SK-N-SH (cell line): ENCODE results near the gene OS9.

Experiments used
- EZH2phosphoT487 ChIP-seq: fragments of 200-600 bp; sonication (generic); IDR thresholded peaks from 2 replicates; pipeline ENCODE4 v1.6.1; 2017; ENCODE audit warnings: low read depth, mixed run types, mild to moderate bottlenecking, antibody characterized with exemption, moderate library complexity, borderline replicate concordance
- FOXM1 ChIP-seq: IDR thresholded peaks from 2 replicates; pipeline ENCODE4 v1.4.0; 2012; ENCODE audit warnings: low read depth, mild to moderate bottlenecking
- RAD21 ChIP-seq: IDR thresholded peaks from 2 replicates; pipeline ENCODE4 v1.6.1; 2012; ENCODE audit warnings: mild to moderate bottlenecking, low read length
- YY1 ChIP-seq: IDR thresholded peaks from 2 replicates; pipeline ENCODE4 v1.4.0; 2012; ENCODE audit warnings: low read depth, mild to moderate bottlenecking
- TF ChIP-seq, protein P1 (sequence below): IDR thresholded peaks from 2 replicates; pipeline ENCODE4 v1.4.0; 2012; ENCODE audit warnings: low read depth
- TF ChIP-seq, protein P2 (sequence below): fragments of 150-350 bp; IDR thresholded peaks from 2 replicates; pipeline ENCODE4 v1.6.1; 2017; ENCODE audit warnings: antibody characterized with exemption, low read length, low read depth, borderline replicate concordance
- TF ChIP-seq, protein P3 (sequence below): fragments of 200-600 bp; sonication (generic); IDR thresholded peaks from 2 replicates; pipeline ENCODE4 v1.6.1; 2017; ENCODE audit warnings: antibody characterized with exemption, mild to moderate bottlenecking, moderate library complexity

DNA sequence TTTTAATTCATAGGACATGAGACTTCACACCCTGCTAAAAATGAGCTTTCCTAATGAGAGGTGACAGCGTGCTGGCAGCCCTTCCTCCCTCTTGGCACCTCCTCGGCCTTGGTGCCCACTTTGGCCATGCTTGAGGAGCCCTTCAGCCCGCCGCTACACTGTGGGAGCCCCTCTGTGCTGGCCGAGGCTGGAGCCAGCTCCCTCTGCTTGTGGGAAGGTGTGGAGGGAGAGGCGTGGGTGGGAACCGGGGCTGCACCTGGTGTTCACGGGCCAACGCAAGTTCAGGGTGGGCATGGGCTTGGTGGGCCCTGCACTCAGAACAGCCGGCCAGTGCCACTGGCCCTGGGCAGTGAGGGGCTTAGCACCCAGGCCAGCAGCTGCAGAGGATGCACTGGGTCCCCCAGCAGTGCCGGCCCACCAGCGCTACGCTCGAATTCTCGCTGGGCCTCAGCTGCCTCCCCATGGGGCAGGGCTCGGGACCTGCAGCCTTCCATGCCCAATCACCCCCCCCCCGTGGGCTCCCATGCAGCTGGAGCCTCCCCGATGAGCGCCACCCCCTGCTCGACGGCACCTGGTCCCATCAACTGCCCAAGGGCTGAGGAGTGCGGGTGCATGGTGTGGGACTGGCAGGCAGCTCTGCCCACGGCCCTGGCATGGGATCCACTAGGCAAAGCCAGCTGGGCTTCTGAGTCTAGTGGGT lies 38.2 kb upstream of the OS9 start:
- TF ChIP-seq EZH2phosphoT487 (no peak), FOXM1 (no peak), RAD21 (no peak), YY1 (no peak)
- TF ChIP-seq, protein P1, sequence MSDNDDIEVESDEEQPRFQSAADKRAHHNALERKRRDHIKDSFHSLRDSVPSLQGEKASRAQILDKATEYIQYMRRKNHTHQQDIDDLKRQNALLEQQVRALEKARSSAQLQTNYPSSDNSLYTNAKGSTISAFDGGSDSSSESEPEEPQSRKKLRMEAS: no peak
- TF ChIP-seq, protein P2, sequence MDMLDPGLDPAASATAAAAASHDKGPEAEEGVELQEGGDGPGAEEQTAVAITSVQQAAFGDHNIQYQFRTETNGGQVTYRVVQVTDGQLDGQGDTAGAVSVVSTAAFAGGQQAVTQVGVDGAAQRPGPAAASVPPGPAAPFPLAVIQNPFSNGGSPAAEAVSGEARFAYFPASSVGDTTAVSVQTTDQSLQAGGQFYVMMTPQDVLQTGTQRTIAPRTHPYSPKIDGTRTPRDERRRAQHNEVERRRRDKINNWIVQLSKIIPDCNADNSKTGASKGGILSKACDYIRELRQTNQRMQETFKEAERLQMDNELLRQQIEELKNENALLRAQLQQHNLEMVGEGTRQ: no peak
- TF ChIP-seq, protein P3, sequence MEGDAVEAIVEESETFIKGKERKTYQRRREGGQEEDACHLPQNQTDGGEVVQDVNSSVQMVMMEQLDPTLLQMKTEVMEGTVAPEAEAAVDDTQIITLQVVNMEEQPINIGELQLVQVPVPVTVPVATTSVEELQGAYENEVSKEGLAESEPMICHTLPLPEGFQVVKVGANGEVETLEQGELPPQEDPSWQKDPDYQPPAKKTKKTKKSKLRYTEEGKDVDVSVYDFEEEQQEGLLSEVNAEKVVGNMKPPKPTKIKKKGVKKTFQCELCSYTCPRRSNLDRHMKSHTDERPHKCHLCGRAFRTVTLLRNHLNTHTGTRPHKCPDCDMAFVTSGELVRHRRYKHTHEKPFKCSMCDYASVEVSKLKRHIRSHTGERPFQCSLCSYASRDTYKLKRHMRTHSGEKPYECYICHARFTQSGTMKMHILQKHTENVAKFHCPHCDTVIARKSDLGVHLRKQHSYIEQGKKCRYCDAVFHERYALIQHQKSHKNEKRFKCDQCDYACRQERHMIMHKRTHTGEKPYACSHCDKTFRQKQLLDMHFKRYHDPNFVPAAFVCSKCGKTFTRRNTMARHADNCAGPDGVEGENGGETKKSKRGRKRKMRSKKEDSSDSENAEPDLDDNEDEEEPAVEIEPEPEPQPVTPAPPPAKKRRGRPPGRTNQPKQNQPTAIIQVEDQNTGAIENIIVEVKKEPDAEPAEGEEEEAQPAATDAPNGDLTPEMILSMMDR: no peak
